GM18511 (cell line): Measurements from ENCODE around the gene KDM4C.

ENCODE experiments used
- ATAC-seq: cut with Tn5 transposase; IDR thresholded peaks from one replicate; pipeline ENCODE4 v1.9.1; 2021; ENCODE audit warnings: mild to moderate bottlenecking, moderate library complexity; ENCODE audit not compliant: unreplicated experiment

Gene KDM4C

GRCh38 chr9:6899274-6899673, 141.5 kb downstream of the KDM4C start:
- ATAC-seq = no peak

GRCh38 chr9:6900440-6900883, 142.7 kb downstream of the KDM4C start:
- no peak for ATAC-seq

DNA sequence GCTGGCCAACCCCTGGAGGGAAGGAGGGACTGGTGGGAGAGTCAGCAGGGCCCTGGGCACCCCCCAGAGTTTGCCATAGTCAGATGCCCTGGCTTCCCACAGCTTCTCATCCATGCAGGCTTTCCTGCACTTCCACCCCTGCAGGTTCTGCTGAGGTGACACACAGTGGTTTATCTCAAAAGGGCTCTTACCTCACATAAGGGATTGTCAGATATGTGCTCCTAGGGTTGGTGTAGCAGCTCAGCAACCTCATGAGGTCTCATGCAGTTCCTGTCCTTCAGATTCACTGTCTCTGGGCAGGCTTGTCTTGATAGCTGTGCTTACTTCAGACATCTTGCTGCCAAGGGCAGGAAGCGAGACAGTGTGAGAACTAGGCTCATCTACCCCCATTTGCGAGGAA, 143.4 kb downstream of the KDM4C start:
- ATAC-seq = no peak

GRCh38 chr9:6902423-6902822, 144.7 kb downstream of the KDM4C start:
- peak; percentile 78 for ATAC-seq

DNA sequence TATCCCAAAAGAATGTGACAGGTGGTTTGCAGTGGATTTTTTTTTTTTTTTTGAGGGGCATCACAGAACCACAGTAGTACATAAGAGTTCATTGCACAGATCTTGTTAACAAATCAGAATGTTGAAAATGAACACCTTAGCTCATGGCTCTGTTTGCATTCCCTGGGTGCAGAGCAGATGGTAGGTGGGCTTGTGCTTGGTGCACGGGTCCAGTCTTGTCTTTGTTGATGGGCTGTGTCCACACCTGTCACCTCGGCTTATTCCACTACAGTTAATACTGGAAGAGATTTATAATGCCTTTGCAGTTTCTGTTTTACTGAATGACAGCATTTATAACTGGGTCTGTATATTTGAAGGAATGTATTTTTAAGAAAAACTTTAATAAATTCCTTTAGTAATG, 146.6 kb downstream of the KDM4C start:
- no peak for ATAC-seq

DNA sequence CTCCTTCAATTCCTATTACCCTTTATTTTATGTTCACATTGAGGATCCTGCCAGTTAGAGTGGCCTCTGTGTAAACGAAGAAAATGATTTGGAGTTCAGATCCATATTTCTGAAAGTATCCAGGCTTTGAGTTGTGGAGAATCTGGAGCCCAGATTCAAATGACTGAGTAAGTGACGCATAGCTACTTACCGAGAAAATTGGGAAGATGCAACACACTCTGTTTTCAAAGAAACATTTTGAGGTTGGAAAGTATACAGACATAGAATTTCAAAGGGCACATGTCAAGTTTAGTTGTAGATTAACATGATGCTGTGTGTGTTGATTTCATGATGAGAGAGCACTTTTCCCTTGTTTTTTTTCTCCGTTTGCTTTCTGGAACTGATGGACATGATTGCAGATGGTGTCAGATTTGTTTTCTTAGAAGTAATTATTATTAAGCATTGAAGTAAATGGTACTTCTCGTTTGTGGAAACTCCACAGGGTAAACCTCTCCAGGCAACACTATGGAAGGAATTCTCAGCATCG, 148.1 kb downstream of the KDM4C start:
- ATAC-seq = no peak

- ATAC-seq = no peak
Observed at GRCh38 chr9:6907772-6908381, 150.1 kb downstream of the KDM4C start.

DNA sequence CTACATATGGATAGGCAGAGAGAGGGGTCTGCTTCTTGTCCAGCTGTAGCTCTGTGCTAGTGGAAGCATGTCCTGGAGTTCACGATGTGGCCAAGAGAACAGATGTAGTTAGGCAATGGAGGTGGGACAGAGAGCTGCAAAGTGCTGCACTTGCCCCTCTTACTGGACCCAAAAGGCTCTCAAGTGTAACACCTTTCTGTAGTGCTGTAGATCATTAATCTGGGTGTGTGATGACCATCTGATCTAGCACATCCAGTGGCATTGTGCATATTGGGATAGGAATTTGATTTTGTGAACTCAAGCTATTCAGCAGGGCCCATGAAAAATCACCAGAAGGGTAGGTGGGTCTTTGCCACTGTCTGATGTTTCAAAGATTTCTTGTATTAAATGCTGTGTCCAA, 151.4 kb downstream of the KDM4C start:
- ATAC-seq = no peak

DNA sequence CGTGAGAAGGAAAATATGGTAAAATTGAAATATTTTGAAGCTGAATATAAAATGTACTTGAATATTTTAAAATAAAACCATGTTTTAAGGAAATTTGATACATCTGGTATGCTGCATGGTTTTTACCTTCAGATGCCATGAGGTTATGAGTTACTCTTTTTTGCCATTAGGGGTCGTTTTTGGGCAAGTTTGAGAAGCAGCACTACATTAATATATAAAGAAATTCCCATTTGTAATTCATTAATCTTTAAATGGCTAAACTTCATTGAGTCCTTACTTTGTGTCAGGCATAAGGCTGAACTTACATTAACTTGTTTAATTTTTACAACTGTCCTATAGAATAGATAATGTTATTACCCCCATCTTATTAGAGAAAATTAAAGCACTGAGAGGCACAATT, 152.3 kb downstream of the KDM4C start:
- no peak for ATAC-seq

DNA sequence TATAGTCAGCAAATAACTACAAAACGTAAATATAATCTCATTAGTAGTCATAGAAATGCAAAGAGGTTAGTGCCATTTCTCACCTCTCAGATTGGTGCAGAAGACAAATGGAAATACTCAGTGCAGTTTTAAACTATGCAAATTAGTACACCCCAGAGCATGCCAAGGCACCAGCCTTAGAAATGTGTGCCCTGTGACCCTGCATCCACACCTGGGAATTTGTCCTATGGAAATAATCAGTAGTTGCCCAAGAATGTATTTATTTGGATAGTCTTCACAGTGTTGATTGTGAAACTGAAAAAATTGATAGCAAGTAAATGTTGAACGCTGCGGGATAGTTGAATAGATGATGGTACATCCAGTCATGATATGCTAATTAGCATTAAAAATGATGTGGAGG, 152.7 kb downstream of the KDM4C start:
- no peak for ATAC-seq

- no peak for ATAC-seq
Observed at GRCh38 chr9:6911901-6912638, 154.3 kb downstream of the KDM4C start.

- no peak for ATAC-seq
Observed at GRCh38 chr9:6915635-6916034, 157.9 kb downstream of the KDM4C start.

- ATAC-seq = peak; percentile 89
Observed at GRCh38 chr9:6917162-6917561, 159.4 kb downstream of the KDM4C start.

DNA sequence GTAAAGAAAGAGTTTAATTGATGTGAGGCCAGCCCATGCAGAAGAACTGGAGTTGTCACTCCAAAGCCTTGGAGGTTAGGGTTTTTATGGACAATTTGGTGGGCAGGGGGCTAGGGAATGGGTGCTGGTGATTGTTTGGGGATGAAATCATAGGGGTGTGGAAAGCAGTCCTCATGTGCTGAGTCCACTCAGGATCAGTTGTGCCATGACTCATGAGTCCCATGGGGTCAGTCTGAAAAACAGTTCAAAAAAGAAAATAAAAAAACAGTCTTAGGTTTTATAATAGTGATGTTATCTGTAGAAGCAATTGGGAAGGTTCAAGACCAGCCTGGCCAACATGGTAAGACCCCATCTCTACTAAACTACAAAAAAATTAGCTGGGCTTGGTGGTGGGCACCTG, 162.3 kb downstream of the KDM4C start:
- no peak for ATAC-seq

GRCh38 chr9:6921315-6921714, 163.5 kb downstream of the KDM4C start:
- no peak for ATAC-seq

- no peak for ATAC-seq
Observed at GRCh38 chr9:6922124-6922676, 164.4 kb downstream of the KDM4C start.

DNA sequence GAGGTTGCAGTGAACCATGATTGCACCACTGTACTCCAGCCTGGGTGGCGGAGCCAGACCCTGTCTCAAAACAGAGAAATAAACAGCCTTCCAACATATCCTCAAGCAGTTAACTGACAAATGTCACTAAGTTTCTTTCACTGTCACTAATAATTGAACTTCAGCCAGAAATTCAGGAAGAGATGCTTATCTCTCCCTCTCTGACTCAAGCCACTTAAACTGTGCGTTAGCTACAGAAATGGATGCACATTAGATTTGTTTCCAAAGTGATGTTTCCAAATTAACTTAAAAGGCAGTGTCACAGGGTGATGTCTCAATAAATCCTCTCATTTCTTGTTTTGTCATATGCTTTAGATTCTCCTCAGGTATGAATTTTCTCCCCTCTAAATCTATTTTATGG, 164.9 kb downstream of the KDM4C start:
- no peak for ATAC-seq

- no peak for ATAC-seq
Observed at GRCh38 chr9:6923086-6923485, 165.3 kb downstream of the KDM4C start.

DNA sequence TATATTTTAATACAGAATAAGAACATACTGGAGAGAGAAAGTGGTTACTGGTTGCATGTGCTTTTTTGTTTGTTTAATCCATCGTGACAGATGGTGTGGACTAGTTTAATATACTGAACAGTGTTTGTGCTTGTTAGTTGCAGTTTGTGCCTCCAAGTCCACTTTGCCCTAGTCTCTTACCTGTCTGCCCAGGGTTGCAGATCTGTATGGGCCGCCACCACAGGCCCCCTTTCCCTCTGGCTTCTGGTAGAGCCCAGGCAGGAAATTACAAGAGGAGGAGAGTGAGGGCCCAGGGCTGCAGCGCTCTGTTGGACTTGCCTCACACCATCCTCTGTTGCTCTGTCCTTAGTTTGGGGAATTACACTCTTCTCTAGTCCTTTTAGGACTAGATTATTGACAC, 166.4 kb downstream of the KDM4C start:
- ATAC-seq = no peak

GRCh38 chr9:6924988-6925563, 167.3 kb downstream of the KDM4C start:
- no peak for ATAC-seq

DNA sequence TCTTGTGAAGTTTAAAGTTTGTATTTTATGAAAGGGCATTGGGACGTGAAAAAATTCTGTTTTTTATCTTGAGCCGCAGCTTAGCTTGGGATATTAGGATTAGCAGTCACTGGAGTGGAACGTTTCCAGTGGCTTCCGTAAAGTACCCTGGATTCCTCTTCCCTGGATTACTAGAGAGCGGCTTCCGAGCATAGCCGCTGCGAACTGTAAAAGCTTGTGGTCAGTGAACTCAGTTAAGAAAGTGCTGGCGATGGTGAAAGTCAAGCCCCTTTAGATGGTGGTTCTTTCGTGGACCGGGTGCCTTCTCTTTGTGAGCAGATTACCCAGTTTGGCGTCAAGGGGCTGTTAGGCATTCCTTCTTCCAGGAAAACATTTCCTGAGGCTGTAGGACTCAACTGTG, 168.1 kb downstream of the KDM4C start:
- no peak for ATAC-seq

- ATAC-seq = no peak
Observed at GRCh38 chr9:6926436-6926835, 168.7 kb downstream of the KDM4C start.
